Nephron (organoid): ENCODE results near the gene UGGT2.

Experiments used
- H3K27ac Mint-ChIP-seq, 3 experiments: 2 replicates each; pipeline ENCODE4 v1.8.0; 2020; ENCODE audit warnings: mixed read lengths in 3 of 3, mild to moderate bottlenecking in 2 of 3, moderate library complexity in 1 of 3
- H3K27me3 Mint-ChIP-seq: 2 replicates; pipeline ENCODE4 v1.8.0; 2021; ENCODE audit warnings: low read depth, mild to moderate bottlenecking, moderate library complexity, mixed read lengths
- H3K36me3 Mint-ChIP-seq: 2 replicates; pipeline ENCODE4 v1.8.0; 2020; ENCODE audit warnings: low read depth, mixed read lengths
- H3K4me1 Mint-ChIP-seq: 2 replicates; pipeline ENCODE4 v1.8.0; 2020; ENCODE audit warnings: mixed read lengths
- H3K4me3 Mint-ChIP-seq, 3 experiments: 2 replicates each; pipeline ENCODE4 v1.8.0; 2020; ENCODE audit warnings: mild to moderate bottlenecking in 3 of 3, mixed read lengths in 3 of 3, moderate library complexity in 2 of 3
- H3K9me3 Mint-ChIP-seq: 2 replicates; pipeline ENCODE4 v1.8.0; 2020; ENCODE audit warnings: mixed read lengths
- TF ChIP-seq, protein P1 (sequence below), 3 experiments: fragments of 200-600 bp; sonication (generic); IDR thresholded peaks; one replicate each; pipeline ENCODE4 v1.5.0; 2021; ENCODE audit warnings: antibody characterized with exemption in 3 of 3; ENCODE audit not compliant: unreplicated experiment in 3 of 3

Gene UGGT2

DNA sequence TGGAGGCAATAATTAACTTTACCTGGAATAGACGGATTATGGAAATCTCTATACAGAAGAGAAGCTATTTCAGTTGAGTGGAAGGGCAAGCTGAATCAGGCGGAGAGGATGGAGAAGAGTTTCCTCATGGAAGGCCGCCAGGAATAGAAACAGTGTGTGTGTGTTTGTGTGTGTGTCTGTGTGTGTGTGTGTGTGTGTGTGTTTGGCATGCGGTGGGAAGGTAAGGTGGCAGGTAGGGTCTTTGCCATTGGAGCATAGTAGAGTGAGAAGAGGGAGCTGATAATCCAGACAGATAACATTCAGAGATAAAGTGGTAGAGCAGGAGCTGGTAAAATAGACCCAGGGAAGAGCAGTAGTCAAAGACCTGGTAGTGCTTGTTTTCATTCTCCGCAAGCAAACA, 27.5 kb upstream of the UGGT2 start:
- TF ChIP-seq, protein P1, sequence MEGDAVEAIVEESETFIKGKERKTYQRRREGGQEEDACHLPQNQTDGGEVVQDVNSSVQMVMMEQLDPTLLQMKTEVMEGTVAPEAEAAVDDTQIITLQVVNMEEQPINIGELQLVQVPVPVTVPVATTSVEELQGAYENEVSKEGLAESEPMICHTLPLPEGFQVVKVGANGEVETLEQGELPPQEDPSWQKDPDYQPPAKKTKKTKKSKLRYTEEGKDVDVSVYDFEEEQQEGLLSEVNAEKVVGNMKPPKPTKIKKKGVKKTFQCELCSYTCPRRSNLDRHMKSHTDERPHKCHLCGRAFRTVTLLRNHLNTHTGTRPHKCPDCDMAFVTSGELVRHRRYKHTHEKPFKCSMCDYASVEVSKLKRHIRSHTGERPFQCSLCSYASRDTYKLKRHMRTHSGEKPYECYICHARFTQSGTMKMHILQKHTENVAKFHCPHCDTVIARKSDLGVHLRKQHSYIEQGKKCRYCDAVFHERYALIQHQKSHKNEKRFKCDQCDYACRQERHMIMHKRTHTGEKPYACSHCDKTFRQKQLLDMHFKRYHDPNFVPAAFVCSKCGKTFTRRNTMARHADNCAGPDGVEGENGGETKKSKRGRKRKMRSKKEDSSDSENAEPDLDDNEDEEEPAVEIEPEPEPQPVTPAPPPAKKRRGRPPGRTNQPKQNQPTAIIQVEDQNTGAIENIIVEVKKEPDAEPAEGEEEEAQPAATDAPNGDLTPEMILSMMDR (IDR thresholded peaks at IDR 0.05; ENCODE audit: unreplicated experiment in 3 of 3) = no peak
- no peaks in the 10 kb centered on the region for H3K36me3 Mint-ChIP-seq
- no peak overlapping the region for H3K27ac Mint-ChIP-seq
- H3K4me1 Mint-ChIP-seq = no peaks in the 10 kb centered on the region
- no peak overlapping the region for H3K4me3 Mint-ChIP-seq
- H3K9me3 Mint-ChIP-seq = no peaks in the 10 kb centered on the region
- H3K27me3 Mint-ChIP-seq = peaks cover 29% of the 10 kb centered on the region

DNA sequence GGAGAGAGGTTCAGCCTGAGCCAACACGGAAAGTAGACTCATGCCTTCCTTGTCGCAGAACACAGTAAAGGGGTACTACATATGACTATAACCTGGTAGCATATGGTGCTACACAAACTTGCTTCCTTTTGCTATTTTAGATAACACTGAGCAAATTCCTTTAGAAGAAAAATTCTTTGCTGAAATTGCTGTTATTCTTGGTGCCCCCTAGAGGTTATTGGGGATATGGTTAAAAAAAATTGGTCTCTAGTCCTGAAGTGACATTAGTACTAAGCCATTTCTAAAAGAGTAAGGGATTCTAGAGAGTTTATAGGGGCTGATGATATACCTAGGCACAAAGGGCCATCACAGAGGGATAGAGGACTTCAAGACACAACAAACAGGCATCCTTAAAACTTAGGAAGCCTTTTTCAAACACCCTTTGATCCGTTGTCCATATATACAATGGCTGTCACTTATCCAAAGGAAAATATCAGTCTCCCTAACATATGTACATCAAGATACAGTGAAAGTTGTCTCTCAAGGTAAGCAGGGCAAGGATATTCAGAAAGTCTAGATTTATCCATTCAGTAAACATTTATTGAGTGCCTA, 22.8 kb upstream of the UGGT2 start:
- TF ChIP-seq, protein P1 (IDR thresholded peaks at IDR 0.05; ENCODE audit: unreplicated experiment in 3 of 3) = peak; percentile 38 to 50 (median 47)
- Mint-ChIP-seq H3K36me3 (no peaks in the 10 kb centered on the region), H3K27me3 (peaks cover 17% of the 10 kb centered on the region), H3K27ac (no peak overlapping the region), H3K4me1 (no peaks in the 10 kb centered on the region), H3K9me3 (no peaks in the 10 kb centered on the region), H3K4me3 (no peak overlapping the region)

- H3K4me3 Mint-ChIP-seq = no peak overlapping the region
- no peaks in the 10 kb centered on the region for H3K36me3 Mint-ChIP-seq
- H3K4me1 Mint-ChIP-seq = no peaks in the 10 kb centered on the region
- no peak overlapping the region for H3K27ac Mint-ChIP-seq
- H3K9me3 Mint-ChIP-seq = no peaks in the 10 kb centered on the region
- TF ChIP-seq, protein P1 (IDR thresholded peaks at IDR 0.05; ENCODE audit: unreplicated experiment in 3 of 3) = no peak
- H3K27me3 Mint-ChIP-seq = peaks cover 22% of the 10 kb centered on the region
Observed at GRCh38 chr13:96072392-96072791, 19.2 kb upstream of the UGGT2 start.

DNA sequence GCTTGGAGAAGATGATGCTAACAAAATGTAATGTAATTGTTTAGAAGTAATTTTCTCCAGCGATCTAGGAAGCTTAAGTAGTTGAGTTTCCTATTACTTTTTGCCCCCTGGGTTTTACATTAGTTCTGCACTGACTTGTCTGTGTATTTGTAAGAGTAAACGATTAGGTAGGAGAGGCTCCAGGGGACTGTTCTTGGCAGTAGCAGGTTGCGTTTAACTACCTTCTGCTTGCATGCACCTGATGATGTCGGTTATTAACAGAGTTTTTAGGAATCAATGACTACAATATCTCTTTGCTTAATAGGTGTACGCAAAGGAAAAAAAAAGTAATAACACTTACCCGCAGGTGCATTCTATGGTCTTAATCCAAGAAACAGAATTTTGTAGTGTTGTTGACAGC, 18.3 kb upstream of the UGGT2 start:
- no peaks in the 10 kb centered on the region for H3K36me3 Mint-ChIP-seq
- H3K27me3 Mint-ChIP-seq = peaks cover 22% of the 10 kb centered on the region
- no peaks in the 10 kb centered on the region for H3K4me1 Mint-ChIP-seq
- H3K27ac Mint-ChIP-seq = no peak overlapping the region
- no peaks in the 10 kb centered on the region for H3K9me3 Mint-ChIP-seq
- TF ChIP-seq, protein P1 (IDR thresholded peaks at IDR 0.05; ENCODE audit: unreplicated experiment in 3 of 3) = no peak
- no peak overlapping the region for H3K4me3 Mint-ChIP-seq

DNA sequence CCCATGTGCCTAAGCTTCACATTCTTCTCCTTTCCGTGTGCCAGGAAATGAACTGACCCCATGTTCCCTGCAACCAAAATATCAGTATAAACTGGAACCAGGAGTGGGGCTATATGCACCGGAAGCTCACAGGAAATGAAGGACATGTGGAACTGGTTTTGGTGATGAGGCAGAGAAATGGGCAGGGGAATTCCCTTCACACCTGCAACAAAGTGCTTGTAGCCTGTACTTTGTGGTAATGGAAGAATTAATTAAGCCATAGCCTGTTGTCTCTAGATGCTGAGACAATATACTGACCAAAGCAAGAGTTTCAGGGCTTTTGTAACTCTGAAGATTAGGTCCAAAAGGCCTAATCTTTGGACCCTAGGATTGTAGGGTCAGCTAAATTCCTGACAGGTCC, 15.5 kb upstream of the UGGT2 start:
- Mint-ChIP-seq H3K36me3 (no peaks in the 10 kb centered on the region), H3K4me3 (no peak overlapping the region), H3K27me3 (peaks cover 45% of the 10 kb centered on the region), H3K27ac (no peak overlapping the region), H3K4me1 (no peaks in the 10 kb centered on the region), H3K9me3 (no peaks in the 10 kb centered on the region)
- TF ChIP-seq, protein P1 (IDR thresholded peaks at IDR 0.05; ENCODE audit: unreplicated experiment in 3 of 3) = no peak

- no peaks in the 10 kb centered on the region for H3K9me3 Mint-ChIP-seq
- TF ChIP-seq, protein P1 (IDR thresholded peaks at IDR 0.05; ENCODE audit: unreplicated experiment in 3 of 3) = no peak
- no peaks in the 10 kb centered on the region for H3K4me1 Mint-ChIP-seq
- H3K27ac Mint-ChIP-seq = no peak overlapping the region
- H3K27me3 Mint-ChIP-seq = peaks cover 38% of the 10 kb centered on the region
- no peak overlapping the region for H3K4me3 Mint-ChIP-seq
- no peaks in the 10 kb centered on the region for H3K36me3 Mint-ChIP-seq
Observed at GRCh38 chr13:96065849-96066248, 12.6 kb upstream of the UGGT2 start.
